HG02588 (cell line): Measurements from ENCODE around the gene LRRC73.

Experiments
- ATAC-seq: cut with Tn5 transposase; IDR thresholded peaks from one replicate; pipeline ENCODE4 v1.9.1; 2021; ENCODE audit warnings: mild to moderate bottlenecking, moderate library complexity; ENCODE audit not compliant: unreplicated experiment

The LRRC73 gene

GRCh38 chr6:43493833-43494232 is 16.3 kb downstream of the LRRC73 start:
- no peak for ATAC-seq

- ATAC-seq = no peak
Measured at GRCh38 chr6:43493230-43493629, 16.9 kb downstream of the LRRC73 start.

DNA sequence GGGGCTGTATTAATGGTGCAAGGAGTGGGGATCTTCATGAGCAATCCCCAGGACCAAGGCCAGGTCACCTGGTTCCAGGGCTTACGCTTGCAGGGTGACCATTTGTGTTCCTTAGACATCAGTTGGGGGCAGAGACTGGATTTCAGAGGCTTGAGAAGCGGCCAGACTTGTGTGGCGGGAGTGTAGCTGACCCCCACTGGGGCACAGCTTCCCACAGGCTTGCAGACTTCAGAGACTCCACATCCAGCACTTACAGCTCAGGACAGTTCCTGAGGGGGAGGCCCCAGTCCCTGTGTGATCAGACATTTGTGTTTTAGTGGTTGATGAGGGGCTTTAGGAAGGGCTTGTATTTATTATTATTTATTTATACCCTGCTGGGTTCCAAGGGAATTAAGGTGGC is 17.5 kb downstream of the LRRC73 start:
- no peak for ATAC-seq

GRCh38 chr6:43491750-43492661 is 18.1 kb downstream of the LRRC73 start:
- ATAC-seq = no peak

DNA sequence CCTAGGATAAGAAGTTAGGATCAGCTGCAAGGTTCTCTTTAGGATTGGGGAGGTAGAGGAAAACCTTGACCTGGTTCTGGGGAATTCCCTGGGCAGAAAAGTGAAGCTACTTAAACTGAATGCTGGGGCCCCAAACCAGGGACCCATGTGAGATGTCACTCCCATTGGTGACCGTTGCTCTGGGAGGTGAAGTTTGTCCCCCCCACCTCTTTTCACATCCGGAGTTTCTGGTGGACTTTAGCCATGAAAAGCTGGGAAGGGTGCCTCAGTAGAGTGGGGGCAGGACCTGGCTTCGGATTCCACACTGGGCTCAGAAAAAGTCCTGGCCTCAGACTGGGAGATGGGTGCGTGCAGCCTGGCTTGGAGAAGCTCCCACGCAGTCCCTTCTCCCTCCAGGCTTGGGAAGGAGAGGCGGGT is 19.6 kb downstream of the LRRC73 start:
- no peak for ATAC-seq

- ATAC-seq = no peak
Measured at GRCh38 chr6:43489277-43490072, 20.7 kb downstream of the LRRC73 start.

DNA sequence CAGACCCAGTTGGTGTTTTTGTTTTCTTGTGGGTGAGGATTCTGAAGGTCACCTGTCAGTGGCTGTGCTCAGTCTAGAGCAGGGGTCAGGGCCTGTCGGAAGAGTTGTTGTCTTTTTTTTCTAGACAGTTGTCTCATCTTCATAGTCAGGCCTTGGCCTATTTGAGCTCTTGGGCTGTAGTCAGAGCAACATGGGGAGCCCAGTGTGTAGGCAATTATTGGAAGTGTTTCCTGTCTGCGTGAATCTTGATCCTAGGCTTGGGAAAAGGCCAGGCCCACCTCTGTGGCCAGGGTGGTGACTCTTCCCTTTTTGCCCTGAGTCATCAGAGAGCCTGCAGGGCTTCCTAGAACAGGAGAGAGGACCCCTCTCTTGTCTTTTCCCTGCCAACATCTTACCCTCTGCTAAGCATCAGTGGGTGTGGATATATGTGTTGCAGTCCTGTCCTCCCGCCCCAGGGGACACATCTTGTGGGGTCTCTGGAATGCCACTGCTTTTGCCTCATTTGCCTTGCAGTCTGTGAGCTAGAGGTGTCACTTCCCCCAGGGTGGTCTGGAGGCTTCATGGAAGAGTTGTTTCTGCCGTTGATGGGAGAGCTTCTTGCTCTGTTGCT is 21.4 kb downstream of the LRRC73 start:
- ATAC-seq = no peak

GRCh38 chr6:43481591-43482236 is 28.4 kb downstream of the LRRC73 start:
- ATAC-seq = no peak

DNA sequence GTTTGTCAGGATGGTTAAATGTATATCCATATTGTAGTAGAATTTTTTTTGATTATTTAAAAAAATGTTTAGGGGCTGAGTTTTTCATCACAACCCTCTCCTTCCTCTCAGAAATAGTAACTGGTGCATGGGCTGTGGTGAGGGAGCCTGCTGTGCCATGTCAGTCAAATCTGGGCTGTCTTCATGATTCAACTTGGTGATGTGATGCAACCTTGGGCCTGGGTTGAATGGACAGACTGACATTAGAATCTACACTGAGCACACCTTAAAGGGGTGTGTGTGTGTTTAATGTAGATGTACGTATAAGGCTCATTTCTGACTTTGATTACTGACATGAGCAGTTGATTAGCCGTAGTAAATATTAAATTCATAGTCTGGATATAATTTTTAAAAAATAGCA is 29.1 kb downstream of the LRRC73 start:
- ATAC-seq = no peak

DNA sequence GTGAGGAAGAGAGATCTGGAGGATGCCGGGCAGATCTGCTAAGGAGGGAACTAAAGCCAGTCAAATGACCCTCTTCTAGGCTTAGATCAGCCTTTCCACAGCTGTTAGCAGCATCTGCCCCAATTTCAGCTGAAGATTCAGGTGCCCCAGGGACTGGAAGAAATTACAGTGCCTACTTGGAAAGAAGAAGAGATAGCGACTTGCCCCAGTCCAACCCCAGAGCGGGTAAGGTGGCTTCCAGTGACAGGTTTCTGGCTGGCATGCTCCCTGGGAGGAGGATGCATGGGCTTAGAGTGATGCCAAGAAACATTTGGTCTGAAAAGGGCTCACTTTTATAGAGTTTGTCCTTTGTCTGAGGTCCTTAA is 32.2 kb downstream of the LRRC73 start:
- ATAC-seq = no peak

DNA sequence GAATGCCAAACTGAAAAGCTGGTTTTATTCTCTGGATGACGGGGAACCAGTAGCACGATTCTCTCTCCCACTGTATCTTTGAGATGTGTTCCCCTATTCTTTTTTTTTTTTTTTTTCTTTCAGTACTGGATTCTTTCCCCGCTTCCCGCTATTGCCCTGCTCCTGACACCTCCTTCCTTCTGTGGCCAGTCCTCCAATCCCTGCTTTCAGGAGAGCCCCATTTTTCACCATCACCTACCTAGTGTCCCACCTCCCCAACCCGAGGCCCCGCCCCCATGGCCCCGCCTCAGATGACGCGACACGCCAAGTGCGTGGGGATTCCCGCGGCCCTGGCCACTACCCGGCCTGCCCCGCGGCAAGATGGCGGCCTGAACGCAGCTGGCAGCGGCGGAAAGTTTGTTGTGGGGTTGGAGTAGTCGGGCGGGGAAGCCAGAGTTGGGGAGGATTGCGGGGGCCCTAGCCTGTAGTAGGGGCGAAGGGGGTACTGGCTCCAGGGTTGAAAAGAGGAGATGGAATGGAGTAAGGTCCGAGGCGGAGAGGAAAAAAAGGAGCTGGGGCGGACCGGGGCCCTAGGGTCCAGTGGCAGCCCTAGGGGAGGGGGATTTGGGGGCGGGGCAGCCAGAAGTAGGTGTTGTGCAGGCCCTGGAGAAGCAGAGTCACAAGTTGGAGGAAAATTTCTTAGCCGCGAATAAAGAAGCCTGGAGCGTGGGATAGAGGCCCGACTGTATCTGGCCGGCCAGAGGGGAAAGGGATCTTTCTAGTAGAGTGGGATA is 32.7 kb downstream of the LRRC73 start, which contains the start of gene TJAP1:
Gene TJAP1, plus strand, starts transcription at position 336 of the 773 bp plus-strand sequence. CDS start 21,432 bp downstream, outside the sequence.
- ATAC-seq = peak; percentile 97

GRCh38 chr6:43476746-43477145 is 33.4 kb downstream of the LRRC73 start:
- no peak for ATAC-seq

DNA sequence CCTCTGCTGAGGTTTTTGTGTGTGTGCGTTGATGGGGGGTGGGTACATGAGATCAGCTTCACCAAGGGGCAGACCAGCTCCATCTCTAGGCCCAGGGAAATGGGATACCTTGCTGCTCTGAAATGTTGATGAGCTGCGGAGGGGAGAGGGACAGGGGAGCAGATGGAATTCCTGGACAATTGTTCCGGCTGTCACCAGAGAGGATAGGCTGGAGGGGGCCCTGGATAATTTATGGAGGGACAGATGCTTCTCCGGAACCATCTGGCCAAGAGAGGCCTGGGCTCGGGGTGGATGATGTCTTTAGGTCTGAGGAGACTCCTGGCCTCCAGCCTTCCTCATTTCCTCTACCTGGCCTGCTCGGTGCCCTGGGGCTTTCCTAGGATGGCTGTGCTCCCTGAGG is 34.6 kb downstream of the LRRC73 start:
- no peak for ATAC-seq

GRCh38 chr6:43472515-43472914 is 37.6 kb downstream of the LRRC73 start:
- ATAC-seq = no peak

- ATAC-seq = no peak
Measured at GRCh38 chr6:43471399-43471798, 38.7 kb downstream of the LRRC73 start.

DNA sequence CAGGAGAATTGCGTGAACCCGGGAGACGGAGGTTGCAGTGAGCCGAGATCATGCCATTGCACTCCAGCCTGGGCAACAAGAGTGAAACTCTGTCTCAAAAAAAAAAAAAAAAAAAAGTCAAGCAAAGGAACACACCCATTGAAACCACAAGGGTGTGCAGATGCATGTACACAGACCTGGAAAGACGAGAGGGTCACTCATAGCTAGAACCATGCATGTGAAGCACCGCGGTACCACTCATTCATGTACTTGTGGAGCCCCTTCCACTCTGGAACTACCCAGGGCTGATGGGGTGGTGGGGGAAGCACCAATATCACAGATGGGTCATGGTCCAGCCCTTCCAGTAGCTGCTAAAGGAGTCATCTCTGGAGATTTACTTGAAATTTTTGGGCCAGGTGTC is 40.2 kb downstream of the LRRC73 start:
- ATAC-seq = no peak

DNA sequence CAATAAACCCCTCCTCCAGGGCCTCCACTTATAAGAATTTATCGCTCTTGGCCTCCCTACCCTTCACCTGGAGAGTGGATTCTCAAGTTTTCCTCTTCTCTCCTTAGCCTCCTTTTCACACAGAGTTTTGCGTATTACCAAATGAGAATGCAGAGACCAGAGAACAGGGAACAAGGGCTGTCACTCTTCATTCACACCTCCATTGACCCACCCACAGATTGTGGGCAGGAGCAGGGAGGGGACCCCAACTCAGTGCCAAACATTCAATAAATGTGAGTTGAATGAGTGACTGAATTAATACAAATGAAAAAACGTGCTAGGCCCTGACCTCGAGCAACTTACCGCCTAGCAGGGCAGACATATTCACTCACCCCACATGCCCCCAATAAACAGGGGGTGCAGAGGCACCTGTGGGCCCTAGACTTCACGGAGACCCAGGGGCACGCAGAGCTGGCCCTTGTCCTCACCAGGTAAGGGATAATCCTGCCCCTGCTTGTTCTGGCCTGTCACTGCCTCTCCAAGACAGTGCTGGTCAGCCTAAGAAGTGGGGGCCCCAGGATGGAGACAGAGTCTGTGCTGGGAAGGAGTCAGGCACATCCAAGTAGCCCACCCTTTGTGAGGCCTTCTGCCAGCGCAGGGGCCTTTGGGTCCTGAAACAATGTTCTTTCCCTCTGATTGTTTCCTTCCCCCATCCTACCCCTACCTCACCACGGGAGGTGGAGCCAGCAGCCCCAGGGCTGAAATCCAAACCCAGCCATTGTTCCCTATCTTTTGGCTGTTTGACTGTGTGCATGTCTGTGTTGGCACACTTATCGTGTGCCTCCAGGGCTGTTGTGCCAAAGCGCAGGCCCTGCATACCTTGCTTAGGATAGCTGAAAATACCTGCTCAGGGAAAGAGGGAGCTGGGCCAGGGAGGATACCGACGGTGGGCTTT is 41.1 kb downstream of the LRRC73 start:
- no peak for ATAC-seq

DNA sequence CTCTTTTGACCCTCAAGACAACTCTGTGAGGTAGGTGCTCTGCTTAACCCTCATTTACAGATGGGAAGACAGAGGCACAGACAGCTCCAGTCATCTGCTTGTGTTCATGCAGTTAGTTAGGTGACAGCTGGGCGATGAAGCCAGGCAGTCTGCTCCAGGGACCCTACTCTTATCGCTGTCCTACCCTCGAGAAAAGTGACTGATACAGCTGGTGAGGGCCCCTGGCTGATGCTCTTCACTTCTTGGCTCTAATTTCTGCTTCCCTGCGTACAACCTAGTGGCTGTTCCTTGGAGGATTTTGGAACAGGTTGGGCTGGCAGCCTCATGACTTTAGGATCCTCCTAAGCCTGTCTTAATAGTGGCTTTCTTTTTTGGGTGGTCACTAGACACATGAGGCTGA is 41.9 kb downstream of the LRRC73 start:
- no peak for ATAC-seq

DNA sequence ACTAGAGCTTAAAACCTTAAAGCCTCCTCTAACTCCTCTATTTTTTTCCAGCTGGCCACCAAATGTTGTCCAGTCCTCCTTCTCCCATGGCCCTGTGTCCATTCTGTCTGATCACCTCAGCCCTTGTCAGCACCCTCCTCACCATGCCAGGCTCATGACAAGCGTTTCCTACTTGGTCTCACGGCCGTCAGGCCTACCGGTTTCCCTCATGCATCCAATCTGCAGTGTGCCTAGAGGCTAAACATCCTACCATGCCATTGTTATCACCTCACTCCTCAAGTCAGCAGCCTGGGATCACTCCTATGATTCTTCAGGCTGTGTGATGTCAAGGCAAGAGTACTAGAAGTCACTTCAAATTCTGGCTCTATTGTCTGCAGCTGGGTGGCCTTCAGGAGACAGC is 42.4 kb downstream of the LRRC73 start:
- ATAC-seq = no peak
